Small intestine (tissue), 7 donors: ENCODE data around the gene GTPBP1. TPM values are rescaled to one million over a fixed set of nuclear protein-coding genes. Genes with fewer than 3 reads are reported as not detected.

Experiments
- DNase-seq, 2 donors: peaks; one replicate each; pipeline versions ENCODE4 v3.0.0 to v3.0.0-alpha.2; 2013
- FAIRE-seq: peaks from 2 replicates; lab custom pipeline; 2012; peaks lifted over from hg19 to GRCh38; lab: Jason Lieb, UNC
- H3K27ac ChIP-seq, 3 donors: one replicate each; pipeline ENCODE4 v1.5.1; 2013; ENCODE audit warnings: low read length in 2 of 3, mild to moderate bottlenecking in 2 of 3, control low read depth in 1 of 3, inconsistent platforms in 1 of 3, low read depth in 1 of 3, moderate library complexity in 1 of 3
- H3K27me3 ChIP-seq, 3 donors: one replicate each; pipeline ENCODE4 v1.6.1; 2013; ENCODE audit warnings: low read length in 3 of 3, inconsistent platforms in 1 of 3; ENCODE audit not compliant: control insufficient read depth in 3 of 3, insufficient read depth in 3 of 3
- H3K36me3 ChIP-seq, 3 donors: one replicate each; pipeline ENCODE4 v1.6.1; 2013; ENCODE audit warnings: low read length in 3 of 3, inconsistent platforms in 1 of 3, low read depth in 1 of 3, mild to moderate bottlenecking in 1 of 3, moderate library complexity in 1 of 3; ENCODE audit not compliant: control insufficient read depth in 3 of 3, insufficient read depth in 2 of 3
- H3K4me1 ChIP-seq, 3 donors: one replicate each; pipeline ENCODE4 v1.6.1; 2013; ENCODE audit warnings: low read length in 2 of 3, inconsistent platforms in 1 of 3, low read depth in 1 of 3, mild to moderate bottlenecking in 1 of 3, moderate library complexity in 1 of 3; ENCODE audit not compliant: control insufficient read depth in 3 of 3, insufficient read depth in 2 of 3
- H3K4me3 ChIP-seq, 3 donors: one replicate each; pipeline ENCODE4 v1.5.1; 2013; ENCODE audit warnings: low read length in 3 of 3, control low read depth in 1 of 3, inconsistent platforms in 1 of 3, low read depth in 1 of 3, mild to moderate bottlenecking in 1 of 3, moderate library complexity in 1 of 3
- H3K9me3 ChIP-seq, 2 donors: one replicate each; pipeline ENCODE4 v1.6.1; 2013; ENCODE audit warnings: low read depth in 1 of 2, low read length in 1 of 2; ENCODE audit not compliant: control insufficient read depth in 2 of 2, insufficient read depth in 1 of 2
- WGBS, 3 donors: extraction: QIAGEN DNeasy Blood & Tissue Kit; methylation state at CpG; one replicate each; pipeline ENCODE4 v1.1.7; 2013; 5-methylcytosine and 5-hydroxymethylcytosine counted together
- polyA plus RNA-seq, 4 donors: library from polyadenylated mRNA; stranded (reverse) in 3 of 4; unstranded in 1 of 4; fragments of 200-250 nt in 3 of 4; fragments of 120-200 nt in 1 of 4; gene quantifications; one replicate each; pipeline versions ENCODE4 v1.2.1 to v1.2.3, GENCODE V29; 2013
- donor health status: healthy with polysubstance abuse.
- donor health status: control.
- donor health status: control.
- donor health status: Bipolar disorder and iron deficiency.
- donor health status: healthy.

Gene GTPBP1
- polyA plus RNA-seq, 4 donors: 13.0 to 60.5 (median 24.0) TPM

DNA sequence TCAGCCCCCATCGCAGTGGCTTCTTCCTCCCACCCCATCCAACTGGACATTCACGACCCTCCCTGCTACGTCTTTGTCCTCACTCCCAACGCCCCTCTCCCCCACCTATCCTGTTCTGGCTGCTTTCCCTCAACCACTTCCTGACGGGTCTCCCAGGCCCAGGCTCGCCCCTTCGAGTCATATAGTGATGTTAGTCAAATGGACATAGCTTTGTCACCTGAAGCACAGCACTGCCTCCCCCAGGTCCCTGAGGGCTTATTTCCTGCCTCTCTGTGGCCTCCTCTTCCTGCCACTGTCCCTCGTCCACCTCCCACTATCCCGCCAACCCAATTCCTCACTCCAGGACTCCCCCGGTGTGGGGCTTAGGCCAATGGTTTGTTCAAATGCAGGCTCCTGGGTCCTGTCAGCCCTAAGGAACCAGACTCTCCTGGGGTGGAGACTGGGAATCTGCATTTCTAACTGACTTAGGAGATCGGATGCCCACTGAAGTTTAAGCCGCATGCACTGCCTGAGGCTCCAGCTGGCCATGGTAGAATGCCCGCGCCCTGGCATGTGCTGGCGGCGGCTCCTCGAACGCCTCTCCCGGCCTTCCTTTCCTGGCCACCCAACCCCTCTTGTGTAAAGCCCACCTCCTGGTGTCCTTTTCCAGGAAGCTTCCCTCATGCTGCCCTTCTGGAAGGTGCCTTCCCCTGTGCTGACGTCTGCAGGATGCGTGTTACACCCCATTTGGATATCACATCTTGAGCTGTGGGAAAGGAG is 31.7 kb downstream of the GTPBP1 start:
- DNase-seq (no peak), FAIRE-seq (no peak)
- whole genome bisulfite sequencing, 3 donors: 82 to 90% (median 84%) methylated on average over 21 of the region's 21 CpGs
- no peak overlapping the region for H3K4me3 ChIP-seq
- H3K4me1 ChIP-seq: peaks cover 0 to 13% (median 0%) of the 10 kb centered on the region in 3 donors
- H3K36me3 ChIP-seq: peaks cover 33 to 100% (median 50%) of the 10 kb centered on the region in 3 donors
- H3K27ac ChIP-seq: no peak overlapping the region
- no peaks in the 10 kb centered on the region for H3K27me3 ChIP-seq
- no peaks in the 10 kb centered on the region for H3K9me3 ChIP-seq

DNA sequence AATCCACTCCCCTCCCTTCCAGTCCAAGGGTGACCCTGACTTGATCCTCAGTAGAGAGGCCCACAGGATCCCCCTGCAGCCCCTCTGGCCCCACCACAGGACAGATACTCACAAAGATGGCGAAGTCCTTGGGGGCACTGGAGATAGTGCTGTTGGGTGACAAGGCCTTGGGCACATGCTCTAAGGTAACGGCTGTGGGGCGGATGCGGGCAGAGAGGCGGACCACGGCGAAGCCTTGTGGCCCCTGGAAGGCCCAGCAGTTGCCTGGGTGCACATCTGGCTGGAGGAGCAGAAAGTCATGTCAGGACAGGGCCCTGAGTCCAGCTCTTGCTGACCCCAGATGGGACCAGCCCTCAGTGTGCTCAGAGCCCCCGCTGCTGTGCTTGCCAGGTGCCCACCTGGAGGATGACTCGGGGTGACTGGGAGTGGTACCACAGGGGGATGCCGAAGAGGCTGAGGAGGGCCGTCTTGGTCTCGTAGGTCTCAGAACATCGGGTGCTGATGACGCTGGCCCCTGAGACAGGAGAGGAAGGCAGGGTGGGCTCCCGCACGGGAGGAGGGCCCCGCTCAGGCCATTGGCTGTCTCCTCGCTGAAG is 32.8 kb downstream of the GTPBP1 start:
- DNase-seq (no peak), FAIRE-seq (no peak)
- no peaks in the 10 kb centered on the region for H3K9me3 ChIP-seq
- peaks cover 39 to 99% (median 56%) of the 10 kb centered on the region in 3 donors for H3K36me3 ChIP-seq
- peaks cover 0 to 6% (median 0%) of the 10 kb centered on the region in 3 donors for H3K4me1 ChIP-seq
- H3K4me3 ChIP-seq: no peak overlapping the region
- no peak overlapping the region for H3K27ac ChIP-seq
- no peaks in the 10 kb centered on the region for H3K27me3 ChIP-seq
- WGBS, 3 donors: 92 to 96% (median 95%) methylated on average over 18 of the region's 18 CpGs

DNA sequence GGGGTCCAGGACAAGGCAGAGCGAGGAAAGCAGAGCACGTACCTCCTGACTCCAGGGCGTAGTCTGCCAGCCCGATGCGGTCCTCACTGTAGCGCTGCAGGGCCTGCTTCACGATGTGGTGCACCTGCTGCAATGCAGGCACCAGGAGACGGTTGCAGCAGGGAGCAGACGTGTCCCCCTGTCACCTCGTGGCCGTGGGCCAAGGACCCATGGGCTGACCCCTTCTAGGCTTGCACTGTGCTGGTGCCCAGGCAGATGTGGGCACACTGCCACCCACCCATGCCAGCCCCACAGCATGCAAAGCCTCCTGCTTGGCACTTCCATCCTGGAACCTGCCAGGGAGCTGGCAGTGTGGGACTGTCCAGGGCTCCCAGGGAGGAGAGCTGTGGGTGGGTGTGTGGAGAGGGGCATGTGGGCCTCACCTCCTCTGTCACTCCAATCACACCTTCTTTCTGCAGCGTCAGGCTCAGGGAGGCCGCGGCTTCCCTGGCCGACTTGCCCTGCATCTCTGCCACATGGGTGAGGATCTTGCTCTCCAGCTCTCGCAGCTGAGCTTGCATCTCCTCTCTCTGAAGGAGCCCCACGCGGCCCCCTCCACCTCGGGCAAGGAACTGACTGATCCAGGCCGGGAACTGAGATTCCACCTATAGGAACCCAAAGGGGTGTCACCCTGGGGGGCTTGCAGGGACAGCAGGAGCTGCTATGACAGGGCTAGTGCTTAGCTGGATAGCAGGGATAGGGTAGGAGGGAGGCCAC is 33.7 kb downstream of the GTPBP1 start:
- Histone ChIP-seq H3K27me3 (no peaks in the 10 kb centered on the region), H3K4me1 (no peaks in the 10 kb centered on the region), H3K4me3 (no peak overlapping the region), H3K9me3 (no peaks in the 10 kb centered on the region), H3K27ac (no peak overlapping the region), H3K36me3 (peaks cover 41 to 98% (median 56%) of the 10 kb centered on the region in 3 donors)
- WGBS, 3 donors: 91 to 94% (median 92%) methylated on average over 19 to 20 of the region's 20 CpGs
- FAIRE-seq: no peak
- no peak for DNase-seq

DNA sequence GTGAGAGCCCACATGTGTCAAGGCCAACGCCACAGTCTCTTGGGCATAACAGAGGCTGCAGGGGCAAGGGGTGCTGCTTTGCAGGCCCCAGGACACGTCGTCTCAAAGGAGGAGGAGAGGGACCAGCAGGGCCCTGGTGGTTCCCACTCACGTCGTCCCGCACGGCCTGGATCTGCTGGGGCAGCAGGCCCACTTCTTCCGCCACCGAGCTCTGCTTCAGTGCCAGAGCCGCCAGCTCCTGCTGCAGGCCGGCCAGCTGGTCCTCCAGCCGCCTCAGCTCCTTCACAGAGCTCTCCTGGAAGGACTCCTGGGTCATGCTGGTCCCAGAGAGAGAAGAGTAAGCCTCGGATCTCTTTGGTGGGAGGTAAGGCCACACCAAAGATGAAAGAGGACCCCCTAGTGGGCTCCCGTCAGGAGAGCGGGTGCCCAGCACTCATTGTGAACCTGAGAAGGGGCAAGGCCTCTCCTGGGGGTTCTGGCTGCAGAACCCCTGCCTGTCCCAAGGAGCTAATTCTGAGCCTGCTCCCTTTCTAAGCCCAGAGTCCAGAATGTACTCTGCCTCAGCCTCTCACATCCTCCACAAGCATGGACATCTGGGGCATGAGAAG is 34.5 kb downstream of the GTPBP1 start:
- H3K36me3 ChIP-seq: peaks cover 42 to 98% (median 56%) of the 10 kb centered on the region in 3 donors
- no peaks in the 10 kb centered on the region for H3K27me3 ChIP-seq
- 87 to 96% (median 92%) methylated on average over 13 to 15 of the region's 15 CpGs for WGBS, 3 donors
- no peaks in the 10 kb centered on the region for H3K4me1 ChIP-seq
- H3K27ac ChIP-seq: no peak overlapping the region
- DNase-seq: no peak
- H3K4me3 ChIP-seq: no peak overlapping the region
- no peak for FAIRE-seq
- H3K9me3 ChIP-seq: no peaks in the 10 kb centered on the region

DNA sequence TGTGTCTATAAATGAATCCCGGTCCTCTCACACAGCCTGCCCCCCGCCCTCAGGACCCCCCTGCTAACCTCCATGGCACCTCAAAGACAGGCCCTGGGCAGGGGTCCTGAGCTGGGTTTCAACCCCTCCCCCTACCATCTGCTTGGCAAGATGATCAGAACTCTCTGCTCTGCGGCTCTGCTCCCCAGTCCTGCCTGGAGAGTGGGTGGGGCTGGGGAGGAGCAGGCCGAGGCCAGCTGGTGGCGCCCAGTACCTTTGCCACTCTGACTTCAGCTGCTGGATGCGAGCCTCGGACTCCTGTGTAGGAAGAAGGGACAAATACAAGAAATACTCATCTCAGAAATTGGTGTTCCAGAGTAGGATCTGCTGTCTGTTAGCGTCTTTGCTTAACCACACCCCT is 35.0 kb downstream of the GTPBP1 start:
- no peaks in the 10 kb centered on the region for H3K27me3 ChIP-seq
- FAIRE-seq (no peak), DNase-seq (no peak)
- no peaks in the 10 kb centered on the region for H3K9me3 ChIP-seq
- H3K4me3 ChIP-seq: no peak overlapping the region
- H3K4me1 ChIP-seq: no peaks in the 10 kb centered on the region
- no peak overlapping the region for H3K27ac ChIP-seq
- peaks cover 44 to 98% (median 60%) of the 10 kb centered on the region in 3 donors for H3K36me3 ChIP-seq
- 55 to 76% (median 66%) methylated on average over 8 of the region's 8 CpGs for WGBS, 3 donors

DNA sequence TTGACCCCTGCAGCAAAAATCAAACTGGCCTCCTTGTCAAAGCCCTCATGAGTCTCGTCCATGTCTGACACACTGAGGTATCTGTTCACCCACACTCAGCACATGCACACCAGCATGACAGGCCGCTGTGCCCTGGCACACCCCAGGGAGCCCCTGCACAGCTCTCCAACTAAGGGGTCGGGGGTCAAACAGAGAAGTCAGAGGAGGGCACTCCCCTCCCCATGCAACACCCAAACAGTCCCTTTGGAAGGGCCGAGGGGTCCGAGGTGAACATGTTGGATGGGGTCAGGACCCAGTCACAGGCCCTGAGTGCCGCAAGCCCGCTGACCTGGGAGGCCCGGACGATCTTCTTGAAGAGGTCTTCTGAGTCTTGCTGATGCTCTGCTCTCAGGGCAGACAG is 35.4 kb downstream of the GTPBP1 start:
- DNase-seq (no peak), FAIRE-seq (no peak)
- H3K27me3 ChIP-seq: no peaks in the 10 kb centered on the region
- 93 to 97% (median 96%) methylated on average over 9 of the region's 9 CpGs for WGBS, 3 donors
- H3K36me3 ChIP-seq: peaks cover 44 to 98% (median 58%) of the 10 kb centered on the region in 3 donors
- no peaks in the 10 kb centered on the region for H3K4me1 ChIP-seq
- H3K4me3 ChIP-seq: no peak overlapping the region
- no peaks in the 10 kb centered on the region for H3K9me3 ChIP-seq
- H3K27ac ChIP-seq: no peak overlapping the region

DNA sequence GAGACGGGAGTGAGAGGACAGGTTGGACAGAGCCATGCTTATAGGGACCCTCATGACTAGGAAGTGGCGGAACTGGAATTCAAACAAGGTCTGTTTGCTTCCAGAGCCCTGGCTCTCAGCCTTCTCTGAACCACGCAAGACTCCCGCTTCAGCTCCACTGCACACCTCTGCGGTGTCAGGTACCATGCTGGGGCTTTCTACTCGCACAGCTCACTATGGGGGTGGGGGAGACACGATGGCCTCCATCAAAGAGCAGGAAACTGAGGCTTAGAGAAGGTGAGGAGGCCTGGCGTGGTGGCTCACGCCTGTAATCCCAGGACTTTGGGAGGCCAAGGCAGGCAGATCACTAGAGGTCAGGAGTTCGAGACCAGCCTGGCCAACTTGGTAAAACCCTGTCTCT is 35.8 kb downstream of the GTPBP1 start:
- Histone ChIP-seq H3K4me1 (no peaks in the 10 kb centered on the region), H3K36me3 (peaks cover 44 to 98% (median 58%) of the 10 kb centered on the region in 3 donors), H3K27me3 (no peaks in the 10 kb centered on the region), H3K27ac (no peak overlapping the region), H3K9me3 (no peaks in the 10 kb centered on the region), H3K4me3 (no peak overlapping the region)
- 92 to 95% (median 94%) methylated on average over 10 of the region's 10 CpGs for WGBS, 3 donors
- FAIRE-seq: no peak
- DNase-seq: no peak
